Fibroblast of lung (primary cell): ENCODE results near the gene LSMEM2.

Source experiments
- CTCF ChIP-seq, 2 donors: IDR thresholded peaks in 1 of 2; conservative IDR thresholded peaks in 1 of 2; 1 replicate in 1 of 2; 2 replicates in 1 of 2; pipeline ENCODE4 v1.5.1; 2011 to 2012; ENCODE audit warnings: low read length in 2 of 2, control low read depth in 1 of 2, inconsistent platforms in 1 of 2, low read depth in 1 of 2, mild to moderate bottlenecking in 1 of 2
- EZH2 ChIP-seq: IDR thresholded peaks from 2 replicates; pipeline ENCODE4 v1.5.1; 2012; ENCODE audit warnings: low read length, control low read depth, mild to moderate bottlenecking; ENCODE audit errors: missing control alignments

GRCh38 chr3:50250514-50250913 is 28.4 kb upstream of the LSMEM2 start:
- TF ChIP-seq CTCF (conservative IDR thresholded peaks at IDR 0.05 in 1 of 2, IDR thresholded peaks at IDR 0.05 in 1 of 2; ENCODE audit: low read depth in 1 of 2, low read length in 2 of 2) (no peak), EZH2 (no peak)
